Neural cell (in vitro differentiated cells): ENCODE measurements around the gene NDFIP2.

ENCODE experiments used
- CTCF ChIP-seq: fragments of 450-650 bp; IDR thresholded peaks from 2 replicates; pipeline ENCODE4 v1.5.1; 2014; ENCODE audit warnings: antibody characterized with exemption, mild to moderate bottlenecking, moderate library complexity; ENCODE audit not compliant: poor library complexity, severe bottlenecking
- EZH2 ChIP-seq: fragments of 200-600, 300-800 bp; shearing (Covaris generic), sonication (generic); IDR thresholded peaks from 2 replicates; pipeline ENCODE4 v1.6.1; 2014; ENCODE audit warnings: antibody characterized with exemption, low read length, borderline replicate concordance, mild to moderate bottlenecking; ENCODE audit not compliant: insufficient read depth, poor library complexity, severe bottlenecking
- RAD21 ChIP-seq: fragments of 450-650 bp; conservative IDR thresholded peaks from 2 replicates; pipeline ENCODE4 v1.6.1; 2014; ENCODE audit warnings: antibody characterized with exemption, mild to moderate bottlenecking, moderate library complexity
- TAF1 ChIP-seq: IDR thresholded peaks from 2 replicates; pipeline ENCODE4 v1.6.1; 2012; ENCODE audit warnings: low read depth
- TF ChIP-seq, protein P1 (sequence below): IDR thresholded peaks from 2 replicates; pipeline ENCODE4 v1.6.1; 2012; ENCODE audit warnings: borderline replicate concordance

- TF ChIP-seq CTCF = no peak
- no peak for TF ChIP-seq EZH2
- TF ChIP-seq, protein P1, sequence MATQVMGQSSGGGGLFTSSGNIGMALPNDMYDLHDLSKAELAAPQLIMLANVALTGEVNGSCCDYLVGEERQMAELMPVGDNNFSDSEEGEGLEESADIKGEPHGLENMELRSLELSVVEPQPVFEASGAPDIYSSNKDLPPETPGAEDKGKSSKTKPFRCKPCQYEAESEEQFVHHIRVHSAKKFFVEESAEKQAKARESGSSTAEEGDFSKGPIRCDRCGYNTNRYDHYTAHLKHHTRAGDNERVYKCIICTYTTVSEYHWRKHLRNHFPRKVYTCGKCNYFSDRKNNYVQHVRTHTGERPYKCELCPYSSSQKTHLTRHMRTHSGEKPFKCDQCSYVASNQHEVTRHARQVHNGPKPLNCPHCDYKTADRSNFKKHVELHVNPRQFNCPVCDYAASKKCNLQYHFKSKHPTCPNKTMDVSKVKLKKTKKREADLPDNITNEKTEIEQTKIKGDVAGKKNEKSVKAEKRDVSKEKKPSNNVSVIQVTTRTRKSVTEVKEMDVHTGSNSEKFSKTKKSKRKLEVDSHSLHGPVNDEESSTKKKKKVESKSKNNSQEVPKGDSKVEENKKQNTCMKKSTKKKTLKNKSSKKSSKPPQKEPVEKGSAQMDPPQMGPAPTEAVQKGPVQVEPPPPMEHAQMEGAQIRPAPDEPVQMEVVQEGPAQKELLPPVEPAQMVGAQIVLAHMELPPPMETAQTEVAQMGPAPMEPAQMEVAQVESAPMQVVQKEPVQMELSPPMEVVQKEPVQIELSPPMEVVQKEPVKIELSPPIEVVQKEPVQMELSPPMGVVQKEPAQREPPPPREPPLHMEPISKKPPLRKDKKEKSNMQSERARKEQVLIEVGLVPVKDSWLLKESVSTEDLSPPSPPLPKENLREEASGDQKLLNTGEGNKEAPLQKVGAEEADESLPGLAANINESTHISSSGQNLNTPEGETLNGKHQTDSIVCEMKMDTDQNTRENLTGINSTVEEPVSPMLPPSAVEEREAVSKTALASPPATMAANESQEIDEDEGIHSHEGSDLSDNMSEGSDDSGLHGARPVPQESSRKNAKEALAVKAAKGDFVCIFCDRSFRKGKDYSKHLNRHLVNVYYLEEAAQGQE = no peak
- TF ChIP-seq TAF1 = no peak
- no peak for TF ChIP-seq RAD21
Observed at GRCh38 chr13:79508224-79508961, 27.4 kb downstream of the NDFIP2 start.
